Kidney (tissue), 14 donors: ENCODE measurements around the gene RASA3. TPM values are rescaled to one million over a fixed set of nuclear protein-coding genes. Genes with fewer than 3 reads are reported as not detected.
"Not testable (repeated sequence)": the region's sequence is repeated elsewhere in the genome, so short reads cannot be mapped to it uniquely, and the experiment has no call there.

ENCODE experiments used
- DNase-seq, 5 donors: peaks; one replicate each; pipeline ENCODE4 v3.0.0-alpha.2; 2013 to 2020
- FAIRE-seq: peaks from 2 replicates; lab custom pipeline; 2012; peaks lifted over from hg19 to GRCh38; lab: Jason Lieb, UNC
- H3K27ac ChIP-seq, 2 donors: one replicate each; pipeline ENCODE4 v1.7.0; 2013; ENCODE audit warnings: low read depth in 2 of 2, low read length in 2 of 2, inconsistent platforms in 1 of 2
- H3K27me3 ChIP-seq: one replicate; pipeline ENCODE4 v1.7.1; 2013; ENCODE audit warnings: low read length, inconsistent platforms; ENCODE audit not compliant: control insufficient read depth, insufficient read depth
- H3K36me3 ChIP-seq, 3 donors: one replicate each; pipeline versions ENCODE4 v1.7.0 to v1.7.1; 2013; ENCODE audit warnings: low read length in 3 of 3, control low read depth in 1 of 3, inconsistent platforms in 1 of 3; ENCODE audit not compliant: insufficient read depth in 3 of 3, control insufficient read depth in 2 of 3
- H3K4me1 ChIP-seq, 3 donors: one replicate each; pipeline versions ENCODE4 v1.7.0 to v1.7.1; 2013; ENCODE audit warnings: low read length in 3 of 3, inconsistent platforms in 1 of 3, low read depth in 1 of 3; ENCODE audit not compliant: control insufficient read depth in 2 of 3, insufficient read depth in 2 of 3
- H3K4me3 ChIP-seq, 3 donors: one replicate each; pipeline versions ENCODE4 v1.7.0 to v1.8.1; 2013; ENCODE audit warnings: low read length in 3 of 3, control low read depth in 1 of 3, inconsistent platforms in 1 of 3
- H3K9ac ChIP-seq, 3 donors: one replicate each; pipeline versions ENCODE4 v1.7.0 to v1.7.1; 2013; ENCODE audit warnings: low read length in 3 of 3, control low read depth in 1 of 3, inconsistent platforms in 1 of 3
- H3K9me3 ChIP-seq, 3 donors: one replicate each; pipeline versions ENCODE4 v1.7.0 to v1.7.1; 2013; ENCODE audit warnings: low read length in 3 of 3, control low read depth in 1 of 3, inconsistent platforms in 1 of 3; ENCODE audit not compliant: control insufficient read depth in 2 of 3, insufficient read depth in 1 of 3
- CTCF ChIP-seq: IDR thresholded peaks from 3 replicates; pipeline ENCODE4 v1.5.1; 2012; ENCODE audit warnings: mild to moderate bottlenecking, moderate library complexity, borderline replicate concordance; ENCODE audit not compliant: insufficient read depth; ENCODE audit errors: extremely low read depth
- intact Hi-C: fragments of 100-400 bp; cut with DNase I; formaldehyde crosslinking; loops from one replicate; pipeline ENCODE4 v1.11.1; 2022
- polyA plus RNA-seq: library from polyadenylated mRNA; stranded (reverse); fragments of 350-450 nt; fragmentation: Illumina TruSeq; extraction: RNeasy Lipid Tissue Mini Kit (QIAGEN cat#74804); gene quantifications from one replicate; pipeline ENCODE4 v1.2.3, GENCODE V29; 2014; ENCODE audit warnings: low read depth, low replicate concordance; ENCODE audit not compliant: insufficient read depth
- total RNA-seq: library from RNA; stranded (reverse); fragmentation: NEBNext Ultra II Directional; extraction: Animal tissue kit (Norgen Biotek cat#: 25700); gene quantifications from one replicate; pipeline ENCODE4 v1.2.1, GENCODE V29; 2021
- donor health status: control.
- donor health status: control.
- donor health status: control.
- donor health status: control.
- donor health status: control.
- donor health status: DM: yes; HTN: yes; CAD: no.
- donor health status: Normal renal cell carcinoma (clear cell type).

The RASA3 gene
- total and polyA plus RNA-seq, 2 donors from 2014 or later, result 4.2 to 28.8 TPM

- DNase-seq, result peak in 1 of 5 donors; percentile 38
- H3K27me3 ChIP-seq, result no peaks in the 10 kb centered on the region
- H3K9me3 ChIP-seq, result peaks cover 0 to 6% (median 0%) of the 10 kb centered on the region in 3 donors
- H3K4me3 ChIP-seq, result no peak overlapping the region
- FAIRE-seq, result no peak
- no peak for TF ChIP-seq CTCF
- no peaks in the 10 kb centered on the region for H3K36me3 ChIP-seq
- intact Hi-C loops, result no loop called here
- no peak overlapping the region for H3K9ac ChIP-seq
- no peak overlapping the region for H3K27ac ChIP-seq
- no peaks in the 10 kb centered on the region for H3K4me1 ChIP-seq
Observed at GRCh38 chr13:114177245-114178010, 45.0 kb upstream of the RASA3 start.

- H3K27me3 ChIP-seq, H3K9me3 ChIP-seq, FAIRE-seq, intact Hi-C loops, H3K4me1 ChIP-seq, H3K9ac ChIP-seq, H3K36me3 ChIP-seq, H3K4me3 ChIP-seq, H3K27ac ChIP-seq: not testable (repeated sequence)
- DNase-seq, result peak in 1 of 5 donors; percentile 57
Observed at GRCh38 chr13:114176359-114176902, 44.0 kb upstream of the RASA3 start.

- Histone ChIP-seq H3K27me3 (no peaks in the 10 kb centered on the region), H3K9me3 (peaks cover 0 to 6% (median 0%) of the 10 kb centered on the region in 3 donors), H3K27ac (no peak overlapping the region), H3K36me3 (no peaks in the 10 kb centered on the region), H3K4me3 (no peak overlapping the region), H3K4me1 (no peaks in the 10 kb centered on the region), H3K9ac (no peak overlapping the region)
- FAIRE-seq, result no peak
- no peak for TF ChIP-seq CTCF
- DNase-seq, result peak in 1 of 5 donors; percentile 48
- intact Hi-C loops, result no loop called here
Observed at GRCh38 chr13:114174529-114174961, 42.1 kb upstream of the RASA3 start.

GRCh38 chr13:114173745-114174144 is 41.3 kb upstream of the RASA3 start:
- FAIRE-seq, result no peak
- DNase-seq, result no peak
- no peaks in the 10 kb centered on the region for H3K27me3 ChIP-seq
- TF ChIP-seq CTCF, result no peak
- H3K9ac ChIP-seq, result no peak overlapping the region
- H3K27ac ChIP-seq, result no peak overlapping the region
- H3K9me3 ChIP-seq, result peaks cover 0 to 6% (median 0%) of the 10 kb centered on the region in 3 donors
- intact Hi-C loops, result no loop called here
- no peaks in the 10 kb centered on the region for H3K36me3 ChIP-seq
- no peak overlapping the region for H3K4me3 ChIP-seq
- no peaks in the 10 kb centered on the region for H3K4me1 ChIP-seq
